Fibroblast of lung (primary cell): ENCODE data around the gene SLC25A24.

Experiments used
- EZH2 ChIP-seq: IDR thresholded peaks from 2 replicates; pipeline ENCODE4 v1.5.1; 2012; ENCODE audit warnings: low read length, control low read depth, mild to moderate bottlenecking; ENCODE audit errors: missing control alignments
- TF ChIP-seq, protein P1 (sequence below), 2 donors: IDR thresholded peaks in 1 of 2; conservative IDR thresholded peaks in 1 of 2; 1 replicate in 1 of 2; 2 replicates in 1 of 2; pipeline ENCODE4 v1.5.1; 2011 to 2012; ENCODE audit warnings: low read length in 2 of 2, control low read depth in 1 of 2, inconsistent platforms in 1 of 2, low read depth in 1 of 2, mild to moderate bottlenecking in 1 of 2

DNA sequence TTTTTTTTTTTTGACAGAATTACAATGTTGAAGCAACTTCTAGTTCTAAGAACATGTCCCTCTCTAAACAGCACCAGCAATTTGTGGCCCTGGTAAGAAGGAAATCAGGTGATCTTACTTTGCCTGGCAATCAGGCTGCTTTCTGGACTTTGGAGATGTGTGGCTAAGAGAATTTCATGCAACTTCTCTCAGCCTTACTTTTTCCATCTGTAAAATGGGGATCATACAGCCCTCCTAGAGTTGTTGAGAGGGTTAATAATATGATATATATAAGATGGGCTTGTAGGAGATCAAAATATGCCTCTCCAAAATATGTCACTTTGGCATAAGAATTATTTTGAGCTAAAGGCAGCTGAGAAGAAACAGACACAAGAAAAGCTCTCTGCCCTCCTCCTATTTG, 92.0 kb downstream of the SLC25A24 start:
- TF ChIP-seq, protein P1, sequence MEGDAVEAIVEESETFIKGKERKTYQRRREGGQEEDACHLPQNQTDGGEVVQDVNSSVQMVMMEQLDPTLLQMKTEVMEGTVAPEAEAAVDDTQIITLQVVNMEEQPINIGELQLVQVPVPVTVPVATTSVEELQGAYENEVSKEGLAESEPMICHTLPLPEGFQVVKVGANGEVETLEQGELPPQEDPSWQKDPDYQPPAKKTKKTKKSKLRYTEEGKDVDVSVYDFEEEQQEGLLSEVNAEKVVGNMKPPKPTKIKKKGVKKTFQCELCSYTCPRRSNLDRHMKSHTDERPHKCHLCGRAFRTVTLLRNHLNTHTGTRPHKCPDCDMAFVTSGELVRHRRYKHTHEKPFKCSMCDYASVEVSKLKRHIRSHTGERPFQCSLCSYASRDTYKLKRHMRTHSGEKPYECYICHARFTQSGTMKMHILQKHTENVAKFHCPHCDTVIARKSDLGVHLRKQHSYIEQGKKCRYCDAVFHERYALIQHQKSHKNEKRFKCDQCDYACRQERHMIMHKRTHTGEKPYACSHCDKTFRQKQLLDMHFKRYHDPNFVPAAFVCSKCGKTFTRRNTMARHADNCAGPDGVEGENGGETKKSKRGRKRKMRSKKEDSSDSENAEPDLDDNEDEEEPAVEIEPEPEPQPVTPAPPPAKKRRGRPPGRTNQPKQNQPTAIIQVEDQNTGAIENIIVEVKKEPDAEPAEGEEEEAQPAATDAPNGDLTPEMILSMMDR (conservative IDR thresholded peaks at IDR 0.05 in 1 of 2, IDR thresholded peaks at IDR 0.05 in 1 of 2; ENCODE audit: low read depth in 1 of 2, low read length in 2 of 2) = no peak
- no peak for TF ChIP-seq EZH2
